GM23338 (cell line): ENCODE data around the gene AGBL4.

Experiments
- EZH2 ChIP-seq: fragments of 200-600 bp; sonication (generic); IDR thresholded peaks from one replicate; pipeline ENCODE4 v1.8.0; 2017; ENCODE audit warnings: antibody characterized with exemption, mild to moderate bottlenecking, low read depth; ENCODE audit not compliant: unreplicated experiment
- POLR2AphosphoS5 ChIP-seq: IDR thresholded peaks from 2 replicates; pipeline ENCODE4 v1.6.1; 2016; ENCODE audit warnings: antibody characterized with exemption, low read depth
- TF ChIP-seq, protein P1 (sequence below), 2 experiments: fragments of 200-600 bp in 1 of 2; sonication (generic) in 1 of 2; conservative IDR thresholded peaks; 2 replicates each; pipeline versions ENCODE4 v1.5.1 to v1.6.1; 2016 to 2017; ENCODE audit warnings: antibody characterized with exemption in 2 of 2, low read depth in 2 of 2, mild to moderate bottlenecking in 2 of 2, moderate library complexity in 1 of 2

DNA sequence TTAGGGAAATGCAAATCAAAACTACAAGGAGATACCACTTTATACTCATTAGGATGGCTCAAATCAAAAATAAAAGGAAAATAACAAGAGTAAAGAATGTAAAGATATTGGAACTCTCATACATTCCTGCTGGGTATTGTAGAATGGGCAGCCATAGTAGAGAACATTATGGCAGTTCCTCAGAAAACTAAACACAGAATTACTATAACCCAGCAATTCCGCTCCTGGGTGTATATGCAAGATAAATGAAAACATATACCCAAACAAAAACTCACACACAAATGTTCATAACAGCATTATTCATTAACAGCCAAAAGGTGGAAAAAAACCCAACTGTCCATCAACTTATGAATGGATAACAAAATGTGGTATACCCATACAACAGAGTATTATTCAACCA lies 1258.4 kb downstream of the AGBL4 start:
- TF ChIP-seq, protein P1, sequence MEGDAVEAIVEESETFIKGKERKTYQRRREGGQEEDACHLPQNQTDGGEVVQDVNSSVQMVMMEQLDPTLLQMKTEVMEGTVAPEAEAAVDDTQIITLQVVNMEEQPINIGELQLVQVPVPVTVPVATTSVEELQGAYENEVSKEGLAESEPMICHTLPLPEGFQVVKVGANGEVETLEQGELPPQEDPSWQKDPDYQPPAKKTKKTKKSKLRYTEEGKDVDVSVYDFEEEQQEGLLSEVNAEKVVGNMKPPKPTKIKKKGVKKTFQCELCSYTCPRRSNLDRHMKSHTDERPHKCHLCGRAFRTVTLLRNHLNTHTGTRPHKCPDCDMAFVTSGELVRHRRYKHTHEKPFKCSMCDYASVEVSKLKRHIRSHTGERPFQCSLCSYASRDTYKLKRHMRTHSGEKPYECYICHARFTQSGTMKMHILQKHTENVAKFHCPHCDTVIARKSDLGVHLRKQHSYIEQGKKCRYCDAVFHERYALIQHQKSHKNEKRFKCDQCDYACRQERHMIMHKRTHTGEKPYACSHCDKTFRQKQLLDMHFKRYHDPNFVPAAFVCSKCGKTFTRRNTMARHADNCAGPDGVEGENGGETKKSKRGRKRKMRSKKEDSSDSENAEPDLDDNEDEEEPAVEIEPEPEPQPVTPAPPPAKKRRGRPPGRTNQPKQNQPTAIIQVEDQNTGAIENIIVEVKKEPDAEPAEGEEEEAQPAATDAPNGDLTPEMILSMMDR (conservative IDR thresholded peaks at IDR 0.05; ENCODE audit: low read depth in 2 of 2) = no peak
- no peak for TF ChIP-seq EZH2
- TF ChIP-seq POLR2AphosphoS5 = no peak
